ENCODE measurements around the gene AHR.

DNA sequence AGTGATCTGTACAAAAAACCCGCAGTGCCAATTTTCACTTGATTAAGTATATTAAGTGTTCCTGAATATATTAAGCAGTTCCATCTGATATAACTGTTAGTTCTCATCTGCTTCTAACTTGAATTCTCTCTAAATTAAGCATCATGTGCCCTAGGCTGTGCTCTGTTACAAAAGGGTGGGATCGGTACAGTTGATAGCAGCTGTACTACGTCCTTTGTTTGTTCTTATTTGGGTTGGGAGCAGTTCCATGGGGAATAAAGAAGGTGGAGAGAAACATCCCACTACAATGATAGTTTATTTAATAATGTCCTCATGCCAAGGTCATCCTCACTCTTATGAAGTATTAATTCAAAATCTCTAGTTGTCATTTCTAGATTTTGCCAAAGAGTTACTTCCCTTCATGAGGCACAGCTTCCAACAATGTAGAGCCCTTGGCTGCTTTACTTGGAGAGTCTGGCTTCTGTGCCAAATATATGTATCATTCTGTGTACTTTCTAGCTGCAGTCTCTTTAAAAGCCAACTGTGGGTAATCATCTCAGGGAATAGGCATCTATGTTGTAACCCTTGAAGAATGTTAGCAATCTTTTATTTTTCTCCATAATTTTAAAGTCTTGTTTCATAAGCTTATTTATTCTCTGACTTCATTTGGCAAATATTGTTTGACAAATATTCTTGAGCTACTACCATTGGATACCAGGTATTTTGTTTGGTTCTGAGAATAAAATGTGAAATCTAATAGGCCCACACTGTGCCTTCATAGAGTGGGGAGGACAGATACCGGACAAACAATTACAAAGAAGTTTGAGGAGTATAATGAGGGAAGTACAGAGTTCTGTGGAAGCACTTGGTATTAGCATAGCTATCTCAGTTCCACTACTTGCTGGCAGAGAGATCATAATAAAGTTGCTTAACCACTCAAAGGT is 22.4 kb upstream of the AHR start:
- TF ChIP-seq, protein P1, sequence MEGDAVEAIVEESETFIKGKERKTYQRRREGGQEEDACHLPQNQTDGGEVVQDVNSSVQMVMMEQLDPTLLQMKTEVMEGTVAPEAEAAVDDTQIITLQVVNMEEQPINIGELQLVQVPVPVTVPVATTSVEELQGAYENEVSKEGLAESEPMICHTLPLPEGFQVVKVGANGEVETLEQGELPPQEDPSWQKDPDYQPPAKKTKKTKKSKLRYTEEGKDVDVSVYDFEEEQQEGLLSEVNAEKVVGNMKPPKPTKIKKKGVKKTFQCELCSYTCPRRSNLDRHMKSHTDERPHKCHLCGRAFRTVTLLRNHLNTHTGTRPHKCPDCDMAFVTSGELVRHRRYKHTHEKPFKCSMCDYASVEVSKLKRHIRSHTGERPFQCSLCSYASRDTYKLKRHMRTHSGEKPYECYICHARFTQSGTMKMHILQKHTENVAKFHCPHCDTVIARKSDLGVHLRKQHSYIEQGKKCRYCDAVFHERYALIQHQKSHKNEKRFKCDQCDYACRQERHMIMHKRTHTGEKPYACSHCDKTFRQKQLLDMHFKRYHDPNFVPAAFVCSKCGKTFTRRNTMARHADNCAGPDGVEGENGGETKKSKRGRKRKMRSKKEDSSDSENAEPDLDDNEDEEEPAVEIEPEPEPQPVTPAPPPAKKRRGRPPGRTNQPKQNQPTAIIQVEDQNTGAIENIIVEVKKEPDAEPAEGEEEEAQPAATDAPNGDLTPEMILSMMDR (IDR thresholded peaks at IDR 0.05 in 8 of 11, conservative IDR thresholded peaks at IDR 0.05 in 3 of 11) = no peak
- TF ChIP-seq POLR2AphosphoS5 (IDR thresholded peaks at IDR 0.05) (no peak), POLR2A (IDR thresholded peaks at IDR 0.05) (no peak)
